ENCODE results near the gene PDZD7. TPM values are rescaled to one million over a fixed set of nuclear protein-coding genes. Genes with fewer than 3 reads are reported as not detected.

PDZD7 gene
- 1 to 10 TPM; 1.3 to 2.9 (median 2.2) TPM for polyA plus RNA-seq (ENCODE audit: insufficient read length in 4 of 4)

- peak in 3 of 4 donors; percentile 68 to 86 (median 76) for DNase-seq (ENCODE audit: low read depth in 4 of 4, low spot score in 3 of 4)
These were observed at the start of gene PDZD7, which contains the start of gene SFXN3 for GRCh38 chr10:101031128-101031795. Gene PDZD7, minus strand, starts transcription at chr10:101031129. Its CDS starts 910 bp downstream, at chr10:101030219. Gene SFXN3, plus strand, starts transcription at chr10:101031234. Its CDS starts 3,461 bp downstream, at chr10:101034695.

- DNase-seq (ENCODE audit: low read depth in 4 of 4, low spot score in 3 of 4): no peak
These were observed 48.9 kb upstream of the PDZD7 start for GRCh38 chr10:101079874-101080273.

- DNase-seq (ENCODE audit: low read depth in 4 of 4, low spot score in 3 of 4): no peak
These were observed 45.7 kb upstream of the PDZD7 start for GRCh38 chr10:101076630-101077029.

- DNase-seq (ENCODE audit: low read depth in 4 of 4, low spot score in 3 of 4): no peak
These were observed 44.8 kb upstream of the PDZD7 start for GRCh38 chr10:101075775-101076174.

- DNase-seq (ENCODE audit: low read depth in 4 of 4, low spot score in 3 of 4): no peak
These were observed 42.7 kb upstream of the PDZD7 start for GRCh38 chr10:101073631-101074030.

GRCh38 chr10:101072923-101073322, 42.0 kb upstream of the PDZD7 start:
- DNase-seq (ENCODE audit: low read depth in 4 of 4, low spot score in 3 of 4): no peak

GRCh38 chr10:101071885-101072433, 41.0 kb upstream of the PDZD7 start:
- no peak for DNase-seq (ENCODE audit: low read depth in 4 of 4, low spot score in 3 of 4)

- DNase-seq (ENCODE audit: low read depth in 4 of 4, low spot score in 3 of 4): no peak
These were observed 40.4 kb upstream of the PDZD7 start for GRCh38 chr10:101071267-101071884.

- DNase-seq (ENCODE audit: low read depth in 4 of 4, low spot score in 3 of 4): no peak
These were observed 39.2 kb upstream of the PDZD7 start for GRCh38 chr10:101070098-101070497.

- no peak for DNase-seq (ENCODE audit: low read depth in 4 of 4, low spot score in 3 of 4)
These were observed 38.5 kb upstream of the PDZD7 start for GRCh38 chr10:101069441-101069840.

- DNase-seq (ENCODE audit: low read depth in 4 of 4, low spot score in 3 of 4): peak in 2 of 4 donors; percentile 61 to 73
These were observed 36.6 kb upstream of the PDZD7 start for GRCh38 chr10:101067356-101068083.

- DNase-seq (ENCODE audit: low read depth in 4 of 4, low spot score in 3 of 4): no peak
These were observed 36.0 kb upstream of the PDZD7 start for GRCh38 chr10:101066896-101067355.

GRCh38 chr10:101066146-101066895, 35.4 kb upstream of the PDZD7 start:
- DNase-seq (ENCODE audit: low read depth in 4 of 4, low spot score in 3 of 4): no peak

- DNase-seq (ENCODE audit: low read depth in 4 of 4, low spot score in 3 of 4): no peak
These were observed 34.7 kb upstream of the PDZD7 start for GRCh38 chr10:101065481-101066145.

GRCh38 chr10:101064415-101065030, 33.6 kb upstream of the PDZD7 start:
- no peak for DNase-seq (ENCODE audit: low read depth in 4 of 4, low spot score in 3 of 4)

- DNase-seq (ENCODE audit: low read depth in 4 of 4, low spot score in 3 of 4): no peak
These were observed 32.9 kb upstream of the PDZD7 start for GRCh38 chr10:101063548-101064414.

GRCh38 chr10:101063050-101063525, 32.2 kb upstream of the PDZD7 start:
- no peak for DNase-seq (ENCODE audit: low read depth in 4 of 4, low spot score in 3 of 4)
